K562 (cell line): ENCODE measurements around the gene ADIPOR2. TPM values are rescaled to one million over a fixed set of nuclear protein-coding genes. Genes with fewer than 3 reads are reported as not detected.

Experiments used
- HNRNPLL ChIP-seq: fragments of 200-400 bp; formaldehyde crosslinking; IDR thresholded peaks from 2 replicates; pipeline ENCODE4 v1.6.1; 2017; ENCODE audit warnings: low read length, low read depth, mild to moderate bottlenecking; ENCODE audit not compliant: poor library complexity, severe bottlenecking
- IRF1 ChIP-seq: sonication (generic); formaldehyde crosslinking; IDR thresholded peaks from 2 replicates; pipeline ENCODE4 v1.8.0; 2022; ENCODE audit warnings: missing genetic modification reagents, mild to moderate bottlenecking, borderline replicate concordance
- MTA3 ChIP-seq: fragments of 450-650 bp; formaldehyde crosslinking; IDR thresholded peaks from 2 replicates; pipeline ENCODE4 v1.6.1; 2017; ENCODE audit warnings: mild to moderate bottlenecking, borderline replicate concordance
- MXI1 ChIP-seq: IDR thresholded peaks from 2 replicates; pipeline ENCODE4 v1.6.1; 2011; ENCODE audit warnings: low read depth, mild to moderate bottlenecking, improper control_type of control experiment, low read length
- PHF21A ChIP-seq: fragments of 450-650 bp; IDR thresholded peaks from 2 replicates; pipeline ENCODE4 v1.6.1; 2017; ENCODE audit warnings: low read depth, borderline replicate concordance
- POLR2AphosphoS5 ChIP-seq: IDR thresholded peaks from 2 replicates; pipeline ENCODE4 v1.6.1; 2011; ENCODE audit warnings: mild to moderate bottlenecking, low read depth, low read length, moderate library complexity; ENCODE audit not compliant: control insufficient read depth, insufficient read depth
- SMARCA4 ChIP-seq: fragments of 450-650 bp; IDR thresholded peaks from 2 replicates; pipeline ENCODE4 v1.6.1; 2016
- STAT5A ChIP-seq: IDR thresholded peaks from 2 replicates; pipeline ENCODE4 v1.6.1; 2012; ENCODE audit warnings: low read length, inconsistent platforms, borderline replicate concordance
- TAF1 ChIP-seq: IDR thresholded peaks from 2 replicates; pipeline ENCODE4 v1.6.1; 2011; ENCODE audit warnings: mild to moderate bottlenecking, low read length, moderate library complexity; ENCODE audit not compliant: insufficient read depth, control insufficient read depth, severe bottlenecking; ENCODE audit errors: extremely low read depth
- TAF9B ChIP-seq: fragments of 450-650 bp; IDR thresholded peaks from 2 replicates; pipeline ENCODE4 v1.6.1; 2018; ENCODE audit warnings: mild to moderate bottlenecking; ENCODE audit not compliant: partially characterized antibody
- TFAP4 ChIP-seq: sonication (generic); formaldehyde crosslinking; IDR thresholded peaks from 2 replicates; pipeline ENCODE4 v1.8.0; 2022; ENCODE audit warnings: missing genetic modification reagents, mild to moderate bottlenecking, moderate library complexity, borderline replicate concordance
- TOE1 ChIP-seq, 2 experiments: fragments of 450-650 bp in 1 of 2; sonication (generic) in 1 of 2; formaldehyde crosslinking in 1 of 2; IDR thresholded peaks; 2 replicates each; pipeline versions ENCODE4 v1.7.1 to v1.8.0; 2016 to 2022; ENCODE audit warnings: borderline replicate concordance in 2 of 2, mild to moderate bottlenecking in 2 of 2, antibody characterized with exemption in 1 of 2, inconsistent platforms in 1 of 2, low read depth in 1 of 2, missing genetic modification reagents in 1 of 2, moderate library complexity in 1 of 2
- UBTF ChIP-seq, 2 experiments: IDR thresholded peaks; 2 replicates each; pipeline ENCODE4 v1.6.1; 2012; ENCODE audit warnings: improper control_type of control experiment in 2 of 2, low read depth in 2 of 2, low read length in 2 of 2, borderline replicate concordance in 1 of 2
- XRCC3 ChIP-seq: fragments of 450-650 bp; IDR thresholded peaks from 2 replicates; pipeline ENCODE4 v1.6.1; 2017; ENCODE audit warnings: mild to moderate bottlenecking, moderate library complexity
- ZNF239 ChIP-seq: fragments of 250-450 bp; sonication (Bioruptor Pico); IDR thresholded peaks from 2 replicates; pipeline ENCODE4 v1.4.0; 2020; ENCODE audit warnings: mild to moderate bottlenecking
- ZNF592 ChIP-seq: fragments of 450-650 bp; IDR thresholded peaks from 2 replicates; pipeline ENCODE4 v1.6.1; 2017; ENCODE audit warnings: antibody characterized with exemption, mild to moderate bottlenecking
- ZNF644 ChIP-seq: fragments of 200-800 bp; sonication (Bioruptor generic); IDR thresholded peaks from 2 replicates; pipeline ENCODE4 v1.6.1; 2016; ENCODE audit warnings: low read depth, missing genetic modification characterization, missing compliant biosample characterization
- polyA plus RNA-seq, 8 experiments: library from polyadenylated mRNA; depleted of rRNA in 4 of 8; stranded (reverse) in 5 of 8; unstranded in 3 of 8; fragments of >200 nt; fragmentation: Nextera tagmentation in 2 of 8; fragmentation: Illumina TruSeq in 1 of 8; extraction: Ambion mirVana in 2 of 8; extraction: Trizol in 1 of 8; gene quantifications; 2 replicates each; pipeline versions ENCODE4 v1.2.1 to v1.2.3, GENCODE V29; 2011 to 2014; ENCODE audit warnings: inconsistent platforms in 1 of 8, missing spikeins in 1 of 8
- total RNA-seq, 7 experiments: library from RNA; depleted of rRNA in 6 of 7; stranded (reverse); fragments of >200 nt in 6 of 7; fragmentation: Illumina TruSeq in 2 of 7; extraction: Trizol in 2 of 7; gene quantifications; 2 replicates each; pipeline versions ENCODE4 v1.2.1 to v1.2.3, GENCODE V29; 2011 to 2021; ENCODE audit warnings: low replicate concordance in 1 of 7

The ADIPOR2 gene
- total and polyA plus RNA-seq, 9 of the 15 experiments (the other 6 are each of a cell fraction or from before 2014, with no cell fraction given) = 10.9 to 63.5 (median 46.0) TPM

DNA sequence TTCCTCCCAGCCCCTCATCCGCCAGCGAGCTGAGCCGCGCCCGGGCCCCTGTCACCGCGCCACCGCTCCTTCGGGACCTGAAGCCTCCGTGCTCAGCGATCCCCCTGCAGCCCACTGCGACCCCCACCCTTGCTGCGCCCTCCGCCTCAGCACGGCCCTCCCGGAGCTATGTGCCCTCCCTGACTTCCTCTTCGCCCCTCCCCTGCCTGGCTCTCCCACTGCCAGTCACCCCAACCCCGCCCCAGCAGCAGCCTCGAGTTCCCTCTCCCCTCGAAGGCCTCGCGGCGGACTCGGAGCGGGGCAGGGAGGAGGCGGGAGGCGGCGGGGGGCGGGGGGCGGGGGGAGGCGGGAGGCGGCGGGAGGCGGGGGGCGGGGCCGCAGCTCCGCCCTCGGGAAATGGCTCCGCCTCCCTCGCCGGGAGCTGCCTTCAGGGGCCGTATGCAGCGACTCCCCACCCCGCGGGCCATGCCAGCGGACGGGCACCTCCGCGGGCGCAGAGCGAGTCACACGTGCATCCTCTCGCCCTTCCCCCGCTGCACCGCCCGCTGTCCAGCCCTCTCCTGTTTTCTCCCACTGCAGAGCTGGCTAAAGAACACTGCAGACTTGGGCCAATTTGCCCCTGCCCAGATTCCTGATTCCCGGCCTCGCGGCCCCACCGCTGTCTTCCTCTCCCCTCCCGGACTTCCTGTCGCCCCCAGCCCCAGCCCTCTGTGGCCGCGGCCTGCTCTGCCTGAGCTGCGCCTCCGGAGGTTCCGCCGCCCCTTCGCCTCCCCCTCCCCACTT is 29.1 kb upstream of the ADIPOR2 start (continued):
- no peak for TF ChIP-seq UBTF (IDR thresholded peaks at IDR 0.05; ENCODE audit: borderline replicate concordance in 1 of 2, low read depth in 2 of 2, low read length in 2 of 2)
- TF ChIP-seq ZNF592 = 0 out of 2 replicates have a peak, but pooled peaks have one; percentile 47
- no peak for TF ChIP-seq XRCC3
- no peak for TF ChIP-seq STAT5A
- TF ChIP-seq SMARCA4 = no peak
- TF ChIP-seq TAF1 = peak; percentile 50
- TF ChIP-seq ZNF644 = no peak
- TF ChIP-seq PHF21A = peak; percentile 81; the same call in 1 of the 2 replicates
- 0 out of 2 replicates have a peak, but pooled peaks have one; percentile 42 for TF ChIP-seq POLR2AphosphoS5
- TF ChIP-seq TAF9B = no peak
- TF ChIP-seq MXI1 = 0 out of 2 replicates have a peak, but pooled peaks have one; percentile 47
- TF ChIP-seq IRF1 = no peak
- TF ChIP-seq TFAP4 (CRISPR knock-in tag) = peak; percentile 52; the same call in 1 of the 2 replicates
- TF ChIP-seq TOE1 (IDR thresholded peaks at IDR 0.05; ENCODE audit: borderline replicate concordance) = no peak
- TF ChIP-seq TOE1 (CRISPR knock-in tag; IDR thresholded peaks at IDR 0.05; ENCODE audit: borderline replicate concordance, low read depth) = no peak
- peak; percentile 41 for TF ChIP-seq HNRNPLL
- TF ChIP-seq MTA3 = peak; percentile 87
- no peak for TF ChIP-seq ZNF239 (CRISPR knock-in tag)
